ENCODE data around the gene CTSW.
A peak's percentile ranks its signal among the peaks of the same experiment; 100 is the strongest.

GRCh38 chr11:65918211-65919140 lies 38.8 kb downstream of the CTSW start, which contains the start of gene C11orf68:
- no peak for TF ChIP-seq CTCF (IDR thresholded peaks at IDR 0.05; ENCODE audit: poor library complexity, severe bottlenecking)
- no peak for TF ChIP-seq EZH2 (IDR thresholded peaks at IDR 0.05; ENCODE audit: borderline replicate concordance, insufficient read depth, low read length, poor library complexity, severe bottlenecking)
- no peak for TF ChIP-seq EP300 (conservative IDR thresholded peaks at IDR 0.05; ENCODE audit: poor library complexity, severe bottlenecking)
- TF ChIP-seq POLR2AphosphoS5 (IDR thresholded peaks at IDR 0.05): peak; percentile 75
- peak; percentile 24 for TF ChIP-seq TAF1 (IDR thresholded peaks at IDR 0.05; ENCODE audit: low read depth)

All from neural cell (in vitro differentiated cells).